GM18520 (cell line): ENCODE measurements around the gene RBFOX1.

Experiments
- ATAC-seq: cut with Tn5 transposase; IDR thresholded peaks from one replicate; pipeline ENCODE4 v1.9.1; 2021; ENCODE audit not compliant: unreplicated experiment

RBFOX1 gene

GRCh38 chr16:7755347-7755882 lies 422.8 kb downstream of the RBFOX1 start:
- no peak for ATAC-seq
